ENCODE data around the gene SGTA.

The SGTA gene

GRCh38 chr19:2768365-2769132 lies 14.5 kb downstream of the SGTA start:
- DNase-seq = no peak

- DNase-seq = no peak
Observed at GRCh38 chr19:2767688-2768087, 15.4 kb downstream of the SGTA start.

- no peak for DNase-seq
Observed at GRCh38 chr19:2766594-2767372, 16.3 kb downstream of the SGTA start.

- no peak for DNase-seq
Observed at GRCh38 chr19:2765376-2765775, 17.7 kb downstream of the SGTA start.

- no peak for DNase-seq
Observed at GRCh38 chr19:2764945-2765344, 18.1 kb downstream of the SGTA start.

- DNase-seq = no peak
Observed at GRCh38 chr19:2763687-2764086, 19.4 kb downstream of the SGTA start.

- DNase-seq = no peak
Observed at GRCh38 chr19:2762783-2763496, 20.1 kb downstream of the SGTA start.

GRCh38 chr19:2761876-2762782 lies 20.9 kb downstream of the SGTA start:
- no peak for DNase-seq

GRCh38 chr19:2761309-2761677 lies 21.8 kb downstream of the SGTA start:
- DNase-seq = no peak

GRCh38 chr19:2759965-2760364 lies 23.1 kb downstream of the SGTA start:
- DNase-seq = no peak

GRCh38 chr19:2759362-2759761 lies 23.7 kb downstream of the SGTA start:
- no peak for DNase-seq

GRCh38 chr19:2758601-2759313 lies 24.3 kb downstream of the SGTA start:
- no peak for DNase-seq

GRCh38 chr19:2756921-2757881 lies 25.9 kb downstream of the SGTA start:
- DNase-seq = no peak

- no peak for DNase-seq
Observed at GRCh38 chr19:2756477-2756876, 26.6 kb downstream of the SGTA start.

- DNase-seq = no peak
Observed at GRCh38 chr19:2755811-2756210, 27.3 kb downstream of the SGTA start.

- DNase-seq = no peak
Observed at GRCh38 chr19:2755448-2755705, 27.7 kb downstream of the SGTA start.

GRCh38 chr19:2754659-2755447 lies 28.2 kb downstream of the SGTA start:
- no peak for DNase-seq

GRCh38 chr19:2751438-2751830 lies 31.6 kb downstream of the SGTA start:
- DNase-seq = no peak

GRCh38 chr19:2750808-2751437 lies 32.1 kb downstream of the SGTA start:
- no peak for DNase-seq

GRCh38 chr19:2747349-2747748 lies 35.7 kb downstream of the SGTA start:
- no peak for DNase-seq
